ENCODE measurements around the gene SUMO2. TPM values are rescaled to one million over a fixed set of nuclear protein-coding genes. Genes with fewer than 3 reads are reported as not detected.

SUMO2 gene
- total RNA-seq, 1 experiment from 2014 or later = 616 TPM

DNA sequence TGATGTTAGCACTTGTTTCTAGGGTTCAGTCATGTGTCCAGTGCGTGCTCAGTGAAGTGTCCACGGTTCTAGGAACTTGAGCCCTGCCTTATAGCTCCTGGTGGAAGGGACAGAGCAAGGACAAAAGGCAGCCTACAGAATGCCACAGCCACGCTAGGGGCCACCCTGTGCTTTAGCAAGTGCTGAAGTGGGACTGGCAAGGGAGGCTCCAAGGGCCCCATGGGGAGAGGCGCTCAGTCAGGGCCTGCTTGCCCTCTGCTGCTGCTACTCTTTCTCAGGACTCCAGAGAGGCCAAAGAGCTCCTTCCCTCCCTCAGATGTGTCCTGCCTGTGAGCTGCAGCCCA lies 58.0 kb downstream of the SUMO2 start:
- in situ Hi-C loops (cut with HindIII; ENCODE audit: low pct_unique_long_range_greater_than_20kb, low sequenced_read_pairs) = no loop called here
- Histone ChIP-seq H3K27me3 (ENCODE audit: control insufficient read depth, insufficient read depth, low read length) (no peaks in the 10 kb centered on the region), H3K4me1 (ENCODE audit: control insufficient read depth, insufficient read depth, low read length) (peaks cover 32% of the 10 kb centered on the region), H3K4me3 (ENCODE audit: low read depth in 2 of 2, low read length in 2 of 2) (no peak overlapping the region), H3K36me3 (ENCODE audit: control insufficient read depth, insufficient read depth, low read length) (no peaks in the 10 kb centered on the region), H3K9me3 (ENCODE audit: control insufficient read depth, insufficient read depth, low read depth, low read length) (no peaks in the 10 kb centered on the region), H3K27ac (ENCODE audit: low read length) (peak overlapping the region; percentile 90)
- TF ChIP-seq, protein P1, sequence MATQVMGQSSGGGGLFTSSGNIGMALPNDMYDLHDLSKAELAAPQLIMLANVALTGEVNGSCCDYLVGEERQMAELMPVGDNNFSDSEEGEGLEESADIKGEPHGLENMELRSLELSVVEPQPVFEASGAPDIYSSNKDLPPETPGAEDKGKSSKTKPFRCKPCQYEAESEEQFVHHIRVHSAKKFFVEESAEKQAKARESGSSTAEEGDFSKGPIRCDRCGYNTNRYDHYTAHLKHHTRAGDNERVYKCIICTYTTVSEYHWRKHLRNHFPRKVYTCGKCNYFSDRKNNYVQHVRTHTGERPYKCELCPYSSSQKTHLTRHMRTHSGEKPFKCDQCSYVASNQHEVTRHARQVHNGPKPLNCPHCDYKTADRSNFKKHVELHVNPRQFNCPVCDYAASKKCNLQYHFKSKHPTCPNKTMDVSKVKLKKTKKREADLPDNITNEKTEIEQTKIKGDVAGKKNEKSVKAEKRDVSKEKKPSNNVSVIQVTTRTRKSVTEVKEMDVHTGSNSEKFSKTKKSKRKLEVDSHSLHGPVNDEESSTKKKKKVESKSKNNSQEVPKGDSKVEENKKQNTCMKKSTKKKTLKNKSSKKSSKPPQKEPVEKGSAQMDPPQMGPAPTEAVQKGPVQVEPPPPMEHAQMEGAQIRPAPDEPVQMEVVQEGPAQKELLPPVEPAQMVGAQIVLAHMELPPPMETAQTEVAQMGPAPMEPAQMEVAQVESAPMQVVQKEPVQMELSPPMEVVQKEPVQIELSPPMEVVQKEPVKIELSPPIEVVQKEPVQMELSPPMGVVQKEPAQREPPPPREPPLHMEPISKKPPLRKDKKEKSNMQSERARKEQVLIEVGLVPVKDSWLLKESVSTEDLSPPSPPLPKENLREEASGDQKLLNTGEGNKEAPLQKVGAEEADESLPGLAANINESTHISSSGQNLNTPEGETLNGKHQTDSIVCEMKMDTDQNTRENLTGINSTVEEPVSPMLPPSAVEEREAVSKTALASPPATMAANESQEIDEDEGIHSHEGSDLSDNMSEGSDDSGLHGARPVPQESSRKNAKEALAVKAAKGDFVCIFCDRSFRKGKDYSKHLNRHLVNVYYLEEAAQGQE (IDR thresholded peaks at IDR 0.05; ENCODE audit: insufficient read depth in 1 of 2, low read depth in 2 of 2, low read length in 1 of 2) = no peak
- no peak for TF ChIP-seq TCF7L2 (IDR thresholded peaks at IDR 0.05; ENCODE audit: low read depth, low read length)
- TF ChIP-seq POLR2AphosphoS5 (IDR thresholded peaks at IDR 0.05; ENCODE audit: low read depth, low read length) = no peak
- TF ChIP-seq, protein P2, sequence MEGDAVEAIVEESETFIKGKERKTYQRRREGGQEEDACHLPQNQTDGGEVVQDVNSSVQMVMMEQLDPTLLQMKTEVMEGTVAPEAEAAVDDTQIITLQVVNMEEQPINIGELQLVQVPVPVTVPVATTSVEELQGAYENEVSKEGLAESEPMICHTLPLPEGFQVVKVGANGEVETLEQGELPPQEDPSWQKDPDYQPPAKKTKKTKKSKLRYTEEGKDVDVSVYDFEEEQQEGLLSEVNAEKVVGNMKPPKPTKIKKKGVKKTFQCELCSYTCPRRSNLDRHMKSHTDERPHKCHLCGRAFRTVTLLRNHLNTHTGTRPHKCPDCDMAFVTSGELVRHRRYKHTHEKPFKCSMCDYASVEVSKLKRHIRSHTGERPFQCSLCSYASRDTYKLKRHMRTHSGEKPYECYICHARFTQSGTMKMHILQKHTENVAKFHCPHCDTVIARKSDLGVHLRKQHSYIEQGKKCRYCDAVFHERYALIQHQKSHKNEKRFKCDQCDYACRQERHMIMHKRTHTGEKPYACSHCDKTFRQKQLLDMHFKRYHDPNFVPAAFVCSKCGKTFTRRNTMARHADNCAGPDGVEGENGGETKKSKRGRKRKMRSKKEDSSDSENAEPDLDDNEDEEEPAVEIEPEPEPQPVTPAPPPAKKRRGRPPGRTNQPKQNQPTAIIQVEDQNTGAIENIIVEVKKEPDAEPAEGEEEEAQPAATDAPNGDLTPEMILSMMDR (IDR thresholded peaks at IDR 0.05) = no peak
- no peak for TF ChIP-seq SIN3A (IDR thresholded peaks at IDR 0.05; ENCODE audit: borderline replicate concordance, insufficient read depth, low read depth, low read length)
- intact Hi-C loops (cut with micrococcal nuclease; ENCODE audit: unreplicated experiment) = no loop called here
- ATAC-seq = peak; percentile 33
- no peak for DNase-seq (ENCODE audit: low read depth, low spot score)
- CTCF ChIA-PET = interaction anchor here (1.9 kb wide), 1 partner anchor 11 kb away, joined by 8 read pairs; no protein-coding TSS in a partner anchor
- POLR2A ChIA-PET = interaction anchor here (0.5 to 0.9 kb wide), 3 partner anchors 71 to 90 kb away, joined by 3 to 26 read pairs (median 3); no protein-coding TSS in a partner anchor
- no TSS peak for BruUV-seq (replicated peaks)

DNA sequence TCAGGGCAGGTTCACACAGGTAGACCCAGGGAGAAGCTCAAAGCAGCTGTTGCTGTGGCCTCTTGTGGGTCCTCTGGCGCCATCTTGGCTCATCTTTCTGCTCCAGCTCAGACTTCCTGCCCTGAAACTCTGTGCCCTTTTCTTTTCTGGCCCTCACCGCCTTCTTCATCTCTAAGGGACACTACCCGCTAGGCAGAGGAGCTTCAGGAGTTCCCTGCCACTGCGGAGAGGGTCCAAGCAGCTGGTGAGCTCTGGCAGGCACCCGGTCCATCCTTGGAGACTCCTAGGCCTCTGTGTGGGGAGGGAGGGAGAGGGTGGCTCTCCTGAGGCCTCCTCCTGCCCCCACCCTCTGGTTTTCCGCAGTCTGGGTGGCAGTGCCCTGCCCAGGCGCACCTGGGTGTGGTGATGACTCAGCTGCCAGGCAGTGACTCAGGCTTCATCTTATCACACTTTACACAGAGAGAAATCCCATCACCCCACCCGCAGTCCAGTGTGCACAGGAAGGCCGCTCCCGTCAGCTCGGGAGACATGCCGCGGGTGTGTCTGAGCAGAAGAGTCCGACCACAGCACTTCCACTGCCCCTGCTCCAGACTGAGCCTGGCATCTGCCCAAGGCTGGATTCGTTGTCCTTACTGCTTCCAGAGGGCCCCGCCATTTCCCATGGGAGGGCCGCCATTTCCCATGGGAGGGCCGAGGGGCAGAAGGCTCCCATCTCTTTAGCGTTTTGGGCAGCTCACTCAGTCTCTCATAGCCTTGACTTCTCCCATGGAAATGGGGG lies 58.5 kb downstream of the SUMO2 start:
- no peak overlapping the region for H3K4me3 ChIP-seq (ENCODE audit: low read depth in 2 of 2, low read length in 2 of 2)
- TF ChIP-seq POLR2AphosphoS5 (IDR thresholded peaks at IDR 0.05; ENCODE audit: low read depth, low read length) = peak; percentile 66
- TF ChIP-seq, protein P1 (IDR thresholded peaks at IDR 0.05; ENCODE audit: insufficient read depth in 1 of 2, low read depth in 2 of 2, low read length in 1 of 2) = no peak
- TF ChIP-seq SIN3A (IDR thresholded peaks at IDR 0.05; ENCODE audit: borderline replicate concordance, insufficient read depth, low read depth, low read length) = no peak
- TF ChIP-seq, protein P2 (IDR thresholded peaks at IDR 0.05) = no peak
- TF ChIP-seq TCF7L2 (IDR thresholded peaks at IDR 0.05; ENCODE audit: low read depth, low read length) = 0 out of 2 replicates have a peak, but pooled peaks have one; percentile 32

More for the DNA sequence above, 58.5 kb downstream of the SUMO2 start:
- Histone ChIP-seq H3K36me3 (ENCODE audit: control insufficient read depth, insufficient read depth, low read length) (no peaks in the 10 kb centered on the region), H3K9me3 (ENCODE audit: control insufficient read depth, insufficient read depth, low read depth, low read length) (no peaks in the 10 kb centered on the region), H3K27me3 (ENCODE audit: control insufficient read depth, insufficient read depth, low read length) (no peaks in the 10 kb centered on the region), H3K27ac (ENCODE audit: low read length) (peak overlapping the region; percentile 90), H3K4me1 (ENCODE audit: control insufficient read depth, insufficient read depth, low read length) (peaks cover 27% of the 10 kb centered on the region)
- intact Hi-C loops (cut with micrococcal nuclease; ENCODE audit: unreplicated experiment) = no loop called here
- peak; percentile 89 for DNase-seq (ENCODE audit: low read depth, low spot score)
- ATAC-seq = peak; percentile 94
- ChIA-PET CTCF (interaction anchor here (0.8 to 1.9 kb wide), 2 partner anchors 10 to 65 kb away, joined by 4 to 8 read pairs; no protein-coding TSS in a partner anchor), POLR2A (interaction anchor here (0.6 to 0.9 kb wide), 3 partner anchors 10 to 89 kb away, joined by 3 to 26 read pairs (median 5); no protein-coding TSS in a partner anchor)
- BruUV-seq (replicated peaks) = no TSS peak
- in situ Hi-C loops (cut with HindIII; ENCODE audit: low pct_unique_long_range_greater_than_20kb, low sequenced_read_pairs) = no loop called here
